Coronary artery (tissue), 2 donors: Measurements from ENCODE around the gene FOXP1.
A peak's percentile ranks its signal among the peaks of the same experiment; 100 is the strongest.

ENCODE experiments used
- DNase-seq: peaks from one replicate; pipeline ENCODE4 v3.0.0-alpha.2; 2017; ENCODE audit warnings: low spot score
- H3K27ac ChIP-seq, 2 donors: fragments of 200-600 bp; sonication (generic); one replicate each; pipeline ENCODE4 v1.5.1; 2016 to 2019
- H3K4me3 ChIP-seq: fragments of 200-600 bp; sonication (generic); 2 replicates; pipeline ENCODE4 v1.5.1; 2016; ENCODE audit warnings: mild to moderate bottlenecking, moderate library complexity
- TF ChIP-seq, protein P1 (sequence below): fragments of 200-600 bp; sonication (generic); IDR thresholded peaks from one replicate; pipeline ENCODE4 v1.5.1; 2019; ENCODE audit warnings: antibody characterized with exemption

Gene FOXP1

GRCh38 chr3:71072986-71073385 is 510.5 kb downstream of the FOXP1 start:
- DNase-seq, result no peak
- TF ChIP-seq, protein P1, sequence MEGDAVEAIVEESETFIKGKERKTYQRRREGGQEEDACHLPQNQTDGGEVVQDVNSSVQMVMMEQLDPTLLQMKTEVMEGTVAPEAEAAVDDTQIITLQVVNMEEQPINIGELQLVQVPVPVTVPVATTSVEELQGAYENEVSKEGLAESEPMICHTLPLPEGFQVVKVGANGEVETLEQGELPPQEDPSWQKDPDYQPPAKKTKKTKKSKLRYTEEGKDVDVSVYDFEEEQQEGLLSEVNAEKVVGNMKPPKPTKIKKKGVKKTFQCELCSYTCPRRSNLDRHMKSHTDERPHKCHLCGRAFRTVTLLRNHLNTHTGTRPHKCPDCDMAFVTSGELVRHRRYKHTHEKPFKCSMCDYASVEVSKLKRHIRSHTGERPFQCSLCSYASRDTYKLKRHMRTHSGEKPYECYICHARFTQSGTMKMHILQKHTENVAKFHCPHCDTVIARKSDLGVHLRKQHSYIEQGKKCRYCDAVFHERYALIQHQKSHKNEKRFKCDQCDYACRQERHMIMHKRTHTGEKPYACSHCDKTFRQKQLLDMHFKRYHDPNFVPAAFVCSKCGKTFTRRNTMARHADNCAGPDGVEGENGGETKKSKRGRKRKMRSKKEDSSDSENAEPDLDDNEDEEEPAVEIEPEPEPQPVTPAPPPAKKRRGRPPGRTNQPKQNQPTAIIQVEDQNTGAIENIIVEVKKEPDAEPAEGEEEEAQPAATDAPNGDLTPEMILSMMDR, result no peak
- Histone ChIP-seq H3K4me3 (no peak overlapping the region), H3K27ac (peak overlapping the region; percentile 16 to 42)

DNA sequence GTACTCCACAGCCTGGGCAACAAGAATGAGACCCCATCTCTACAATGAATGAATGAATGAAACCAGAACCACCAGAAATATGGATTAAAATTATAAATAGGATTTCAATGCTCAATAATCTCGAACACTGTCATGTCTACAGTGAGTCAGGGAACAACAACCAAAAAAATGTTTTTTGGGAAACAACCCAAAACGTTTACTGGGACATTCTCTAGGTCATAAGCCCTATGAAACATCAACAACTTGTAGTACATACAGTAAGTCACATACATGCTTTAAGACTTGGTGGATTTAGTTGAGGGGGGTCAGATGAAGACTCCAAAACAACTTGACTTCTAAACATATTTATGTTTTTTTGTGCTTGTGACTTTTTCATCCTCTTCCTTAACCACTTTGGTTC is 511.2 kb downstream of the FOXP1 start:
- TF ChIP-seq, protein P1, result no peak
- Histone ChIP-seq H3K4me3 (no peak overlapping the region), H3K27ac (peak overlapping the region; percentile 16 to 49)
- DNase-seq, result no peak

DNA sequence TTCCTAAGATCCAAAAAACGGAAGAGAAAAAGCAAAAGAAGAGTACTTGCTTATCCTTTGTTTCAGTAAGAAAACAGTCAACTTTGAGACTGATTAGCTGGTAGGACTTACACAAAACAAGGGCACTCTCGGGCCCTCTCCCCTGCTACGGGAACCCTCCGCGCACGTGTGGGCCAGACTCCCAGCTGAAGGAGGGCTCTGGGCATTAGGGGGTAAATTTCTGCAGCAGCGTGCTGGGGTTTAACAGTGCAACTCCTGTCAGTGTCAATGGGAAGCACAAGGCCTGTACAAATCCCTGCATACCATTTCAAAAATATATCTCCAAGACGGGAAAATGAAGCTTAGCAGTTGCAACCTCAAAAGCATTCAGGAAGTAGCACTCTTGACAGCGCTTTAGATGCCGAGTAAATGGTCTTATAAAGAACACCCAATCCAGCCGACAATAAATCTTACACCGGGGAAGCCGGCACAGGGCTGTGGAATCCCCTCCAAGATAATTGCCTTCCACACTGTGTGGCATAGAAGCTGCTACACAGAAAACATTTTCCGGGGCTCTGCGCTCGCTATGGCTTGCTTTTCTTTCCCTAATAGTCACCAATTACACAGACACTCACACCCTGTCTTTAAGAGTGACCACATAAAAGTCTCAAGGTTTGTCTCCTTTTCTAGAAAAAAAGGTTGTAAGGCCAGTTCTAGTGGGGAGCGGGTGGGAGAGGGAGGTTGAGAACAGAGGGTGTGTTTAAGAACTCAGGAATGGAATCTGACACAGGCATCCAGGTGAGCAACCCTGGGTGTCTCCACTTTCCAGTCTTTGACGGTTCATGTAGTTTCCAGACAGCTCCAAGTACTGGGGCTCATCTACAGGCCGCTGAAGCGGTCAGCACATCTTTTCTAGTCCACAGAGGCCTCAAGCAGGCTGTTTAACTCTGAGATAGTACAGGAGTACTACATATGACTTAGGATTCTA is 512.7 kb downstream of the FOXP1 start:
- TF ChIP-seq, protein P1, result no peak
- peak overlapping the region; percentile 25 to 71 for H3K27ac ChIP-seq
- H3K4me3 ChIP-seq, result peak overlapping the region; percentile 29
- DNase-seq, result no peak

- H3K27ac ChIP-seq, result peak overlapping the region; percentile 25 to 71
- DNase-seq, result peak; percentile 79
- TF ChIP-seq, protein P1, result no peak
Measured at GRCh38 chr3:71069797-71070196, 513.7 kb downstream of the FOXP1 start.

DNA sequence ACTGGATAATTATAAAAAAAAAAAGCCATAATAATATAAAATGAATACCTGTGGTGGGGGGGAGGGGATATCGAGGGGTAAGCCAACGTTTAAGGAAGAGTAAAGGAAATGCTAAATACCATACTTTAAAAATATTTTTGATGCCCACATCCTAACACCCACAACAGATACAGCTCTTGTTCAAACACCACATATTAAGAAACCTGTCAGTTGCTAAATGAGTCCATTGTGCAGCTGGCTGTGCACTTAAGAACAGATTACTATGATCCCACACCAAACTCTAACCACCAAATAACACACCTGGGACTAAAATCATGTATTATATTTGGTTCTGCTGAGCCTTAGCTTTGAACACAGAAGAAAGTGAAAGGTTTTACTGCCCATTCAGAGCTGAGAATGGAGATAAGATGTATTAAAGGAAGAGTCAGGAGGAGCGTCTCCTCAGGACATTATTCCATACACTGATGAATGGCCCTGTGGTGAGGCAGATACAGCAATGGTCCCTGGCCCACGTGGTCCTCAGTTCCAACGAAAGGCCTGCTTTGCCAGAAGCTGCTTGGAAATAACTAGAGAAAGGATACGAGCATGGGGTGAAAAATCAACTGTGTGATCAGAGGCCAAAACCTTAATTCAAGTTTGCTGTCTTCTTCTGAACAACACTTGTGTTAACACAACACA is 515.4 kb downstream of the FOXP1 start:
- no peak overlapping the region for H3K4me3 ChIP-seq
- H3K27ac ChIP-seq, result peak overlapping the region; percentile 12 to 69
- TF ChIP-seq, protein P1, result no peak
- DNase-seq, result no peak

More at GRCh38 chr3:71069797-71070196, 513.7 kb downstream of the FOXP1 start:
- no peak overlapping the region for H3K4me3 ChIP-seq

DNA sequence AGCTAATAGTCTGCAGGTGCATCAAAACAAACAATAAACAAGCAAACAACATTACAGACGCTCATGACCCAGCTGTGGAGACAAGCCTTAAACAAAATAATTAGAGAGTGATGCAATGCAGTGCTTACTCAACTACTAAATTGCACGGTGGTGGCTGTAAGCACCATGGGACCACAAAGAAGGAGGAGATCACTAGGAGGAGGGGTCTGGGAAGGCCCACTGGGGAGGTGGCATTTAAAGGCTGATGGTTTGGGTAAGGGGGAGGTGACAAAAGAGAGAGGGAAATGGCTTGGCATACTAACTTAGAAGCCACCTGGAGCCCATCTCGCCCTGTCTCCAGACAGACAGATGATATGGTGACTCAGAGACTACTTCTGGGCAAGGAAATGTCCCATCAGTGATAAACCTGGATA is 516.7 kb downstream of the FOXP1 start:
- peak overlapping the region; percentile 84 for H3K4me3 ChIP-seq
- no peak for DNase-seq
- H3K27ac ChIP-seq, result peak overlapping the region; percentile 96 to 98
- TF ChIP-seq, protein P1, result no peak
